Liver (tissue), 9 donors: Measurements from ENCODE around the gene MARCHF10. TPM values are rescaled to one million over a fixed set of nuclear protein-coding genes. Genes with fewer than 3 reads are reported as not detected.

Experiments used
- DNase-seq: peaks from one replicate; pipeline ENCODE4 v3.0.0-alpha.2; 2017; ENCODE audit warnings: low spot score
- H3K27ac ChIP-seq, 2 donors: one replicate each; pipeline ENCODE4 v1.7.0; 2013; ENCODE audit warnings: inconsistent platforms in 2 of 2, low read length in 2 of 2, control low read depth in 1 of 2, low read depth in 1 of 2, mild to moderate bottlenecking in 1 of 2
- H3K27me3 ChIP-seq, 4 donors: one replicate each; pipeline versions ENCODE4 v1.6.1 to v1.7.0; 2013; ENCODE audit warnings: low read length in 3 of 4, inconsistent platforms in 1 of 4, mild to moderate bottlenecking in 1 of 4, moderate library complexity in 1 of 4; ENCODE audit not compliant: control insufficient read depth in 4 of 4, insufficient read depth in 4 of 4
- H3K36me3 ChIP-seq, 4 donors: one replicate each; pipeline versions ENCODE4 v1.6.1 to v1.7.0; 2013; ENCODE audit warnings: low read length in 3 of 4, mild to moderate bottlenecking in 3 of 4, low read depth in 1 of 4, moderate library complexity in 1 of 4; ENCODE audit not compliant: control insufficient read depth in 4 of 4, insufficient read depth in 3 of 4
- H3K4me1 ChIP-seq, 4 donors: one replicate each; pipeline versions ENCODE4 v1.6.1 to v1.7.0; 2013; ENCODE audit warnings: low read length in 3 of 4, mild to moderate bottlenecking in 3 of 4, moderate library complexity in 1 of 4; ENCODE audit not compliant: control insufficient read depth in 4 of 4, insufficient read depth in 4 of 4
- H3K4me3 ChIP-seq, 3 donors: one replicate each; pipeline versions ENCODE4 v1.6.1 to v1.7.0; 2013; ENCODE audit warnings: low read length in 3 of 3, control low read depth in 1 of 3, low read depth in 1 of 3, mild to moderate bottlenecking in 1 of 3
- H3K9ac ChIP-seq, 2 donors: one replicate each; pipeline ENCODE4 v1.7.0; 2013; ENCODE audit warnings: low read length in 2 of 2, mild to moderate bottlenecking in 2 of 2, moderate library complexity in 2 of 2, control low read depth in 1 of 2, low read depth in 1 of 2
- H3K9me3 ChIP-seq, 4 donors: one replicate each; pipeline versions ENCODE4 v1.6.1 to v1.7.0; 2013; ENCODE audit warnings: low read length in 3 of 4; ENCODE audit not compliant: control insufficient read depth in 4 of 4
- ATF3 ChIP-seq: IDR thresholded peaks from 2 replicates; pipeline ENCODE4 v1.6.1; 2016; ENCODE audit warnings: antibody characterized with exemption
- CTCF ChIP-seq: fragments of 150-350 bp; IDR thresholded peaks from 2 replicates; pipeline ENCODE4 v1.5.1; 2017; ENCODE audit warnings: improper control_type of control experiment, low read depth, low read length; ENCODE audit not compliant: missing input control
- EGR1 ChIP-seq, 2 donors: IDR thresholded peaks; 2 replicates each; pipeline ENCODE4 v1.6.1; 2016 to 2018; ENCODE audit warnings: antibody characterized with exemption in 2 of 2, low read depth in 2 of 2
- FOXA1 ChIP-seq: IDR thresholded peaks from 2 replicates; pipeline ENCODE4 v1.6.1; 2016; ENCODE audit warnings: antibody characterized with exemption
- FOXA2 ChIP-seq: IDR thresholded peaks from 2 replicates; pipeline ENCODE4 v1.6.1; 2016; ENCODE audit warnings: antibody characterized with exemption
- HNF4A ChIP-seq, 2 donors: conservative IDR thresholded peaks; 2 replicates each; pipeline ENCODE4 v1.6.1; 2016; ENCODE audit warnings: antibody characterized with exemption in 2 of 2, mild to moderate bottlenecking in 2 of 2
- HNF4G ChIP-seq: IDR thresholded peaks from 2 replicates; pipeline ENCODE4 v1.6.1; 2016; ENCODE audit warnings: antibody characterized with exemption
- JUND ChIP-seq, 2 donors: IDR thresholded peaks; 2 replicates each; pipeline ENCODE4 v1.6.1; 2016; ENCODE audit warnings: antibody characterized with exemption in 2 of 2
- MAX ChIP-seq: IDR thresholded peaks from 2 replicates; pipeline ENCODE4 v1.6.1; 2016; ENCODE audit warnings: antibody characterized with exemption
- NR2F2 ChIP-seq: IDR thresholded peaks from 2 replicates; pipeline ENCODE4 v1.6.1; 2016; ENCODE audit warnings: antibody characterized with exemption
- REST ChIP-seq: IDR thresholded peaks from 2 replicates; pipeline ENCODE4 v1.6.1; 2016; ENCODE audit warnings: antibody characterized with exemption, mild to moderate bottlenecking
- RXRA ChIP-seq, 2 donors: IDR thresholded peaks; 2 replicates each; pipeline ENCODE4 v1.6.1; 2017 to 2018; ENCODE audit warnings: antibody characterized with exemption in 2 of 2, mild to moderate bottlenecking in 1 of 2
- YY1 ChIP-seq: IDR thresholded peaks from 2 replicates; pipeline ENCODE4 v1.6.1; 2016; ENCODE audit warnings: antibody characterized with exemption, mild to moderate bottlenecking
- ZBTB33 ChIP-seq: IDR thresholded peaks from 2 replicates; pipeline ENCODE4 v1.6.1; 2016; ENCODE audit warnings: antibody characterized with exemption
- WGBS: extraction: QIAGEN DNeasy Blood & Tissue Kit; methylation state at CpG from one replicate; pipeline ENCODE4 v1.1.7; 2013; 5-methylcytosine and 5-hydroxymethylcytosine counted together
- polyA plus RNA-seq, 2 donors: library from polyadenylated mRNA; stranded (reverse) in 1 of 2; unstranded in 1 of 2; fragments of 200-250 nt in 1 of 2; fragments of >200 nt in 1 of 2; fragmentation: Nextera tagmentation in 1 of 2; extraction: Ambion mirVana in 1 of 2; gene quantifications; one replicate each; pipeline versions ENCODE4 v1.2.1 to v1.2.3, GENCODE V29; 2013 to 2015
- total RNA-seq, 2 donors: library from RNA; depleted of rRNA; stranded (reverse); fragments of >200 nt; gene quantifications; one replicate each; pipeline ENCODE4 v1.2.3, GENCODE V29; 2014
- donor health status: healthy.
- donor health status: healthy.
- donor health status: healthy.
- donor health status: healthy.
- donor health status: healthy.

Gene MARCHF10
- total and polyA plus RNA-seq, 4 donors = not detected

- H3K27me3 ChIP-seq = peaks cover 0 to 9% (median 0%) of the 10 kb centered on the region in 4 donors
- H3K9me3 ChIP-seq = no peaks in the 10 kb centered on the region
- no peak for TF ChIP-seq CTCF
- no peak for TF ChIP-seq RXRA (IDR thresholded peaks at IDR 0.05)
- no peak for TF ChIP-seq ZBTB33
- TF ChIP-seq EGR1 (IDR thresholded peaks at IDR 0.05; ENCODE audit: low read depth in 2 of 2) = no peak
- no peak for TF ChIP-seq HNF4G
- no peak for TF ChIP-seq MAX
- TF ChIP-seq FOXA2 = no peak
- TF ChIP-seq REST = no peak
- no peak for TF ChIP-seq NR2F2
- TF ChIP-seq ATF3 = no peak
- no peak for TF ChIP-seq FOXA1
- TF ChIP-seq JUND (IDR thresholded peaks at IDR 0.05) = no peak
- TF ChIP-seq HNF4A (conservative IDR thresholded peaks at IDR 0.05) = no peak
- DNase-seq = no peak
- no peaks in the 10 kb centered on the region for H3K36me3 ChIP-seq
- H3K4me1 ChIP-seq = no peaks in the 10 kb centered on the region
- no peak overlapping the region for H3K9ac ChIP-seq
- H3K27ac ChIP-seq = no peak overlapping the region
- 70% methylated on average over 10 of the region's 10 CpGs for WGBS
- no peak overlapping the region for H3K4me3 ChIP-seq
These were observed 52.8 kb downstream of the MARCHF10 start for GRCh38 chr17:62755141-62755851.

- Histone ChIP-seq H3K4me3 (no peak overlapping the region), H3K4me1 (no peaks in the 10 kb centered on the region), H3K9me3 (no peaks in the 10 kb centered on the region), H3K27me3 (peaks cover 0 to 9% (median 2%) of the 10 kb centered on the region in 4 donors), H3K27ac (no peak overlapping the region), H3K36me3 (no peaks in the 10 kb centered on the region), H3K9ac (no peak overlapping the region)
- no peak for TF ChIP-seq YY1
- WGBS = 91% methylated on average over 4 of the region's 4 CpGs
- DNase-seq = no peak
These were observed 53.5 kb downstream of the MARCHF10 start for GRCh38 chr17:62754631-62755030.
